Left ventricle myocardium inferior (tissue), 1 donor: ENCODE data around the gene DST. TPM values are rescaled to one million over a fixed set of nuclear protein-coding genes. Genes with fewer than 3 reads are reported as not detected.

ENCODE experiments used
- DNase-seq: peaks from one replicate; pipeline ENCODE4 v3.0.0-alpha.2; 2020
- H3K27ac ChIP-seq: fragments of 200-600 bp; replicated peaks from 2 replicates; pipeline ENCODE4 v1.8.0; 2021
- H3K27me3 ChIP-seq: fragments of 200-600 bp; 2 replicates; pipeline ENCODE4 v1.8.0; 2021; ENCODE audit warnings: low read depth
- H3K36me3 ChIP-seq: fragments of 200-600 bp; 2 replicates; pipeline ENCODE4 v1.8.0; 2021
- H3K4me1 ChIP-seq: fragments of 200-600 bp; 2 replicates; pipeline ENCODE4 v1.8.0; 2021
- H3K4me3 ChIP-seq: fragments of 200-600 bp; 2 replicates; pipeline ENCODE4 v1.8.0; 2021; ENCODE audit warnings: mild to moderate bottlenecking, moderate library complexity
- H3K9me3 ChIP-seq: fragments of 200-600 bp; replicated peaks from 2 replicates; pipeline ENCODE4 v1.8.0; 2021
- intact Hi-C: fragments of 100-400 bp; cut with micrococcal nuclease; formaldehyde crosslinking; loops from one replicate; pipeline ENCODE4 v1.11.0; 2022
- total RNA-seq: library from RNA; stranded (reverse); fragmentation: NEBNext Ultra II Directional; extraction: Animal tissue kit (Norgen Biotek cat#: 25700); gene quantifications from one replicate; pipeline ENCODE4 v1.2.1, GENCODE V29; 2021
- TF ChIP-seq, protein P1 (sequence below): fragments of 200-600 bp; IDR thresholded peaks from 2 replicates; pipeline ENCODE4 v1.8.0; 2021; ENCODE audit warnings: antibody characterized with exemption, mild to moderate bottlenecking, borderline replicate concordance
- donor health status: DM: no; HTN: yes; CAD: no; lungs with severe emphysema.

Gene DST
- total RNA-seq, 1 donor from 2014 or later: 331 TPM

DNA sequence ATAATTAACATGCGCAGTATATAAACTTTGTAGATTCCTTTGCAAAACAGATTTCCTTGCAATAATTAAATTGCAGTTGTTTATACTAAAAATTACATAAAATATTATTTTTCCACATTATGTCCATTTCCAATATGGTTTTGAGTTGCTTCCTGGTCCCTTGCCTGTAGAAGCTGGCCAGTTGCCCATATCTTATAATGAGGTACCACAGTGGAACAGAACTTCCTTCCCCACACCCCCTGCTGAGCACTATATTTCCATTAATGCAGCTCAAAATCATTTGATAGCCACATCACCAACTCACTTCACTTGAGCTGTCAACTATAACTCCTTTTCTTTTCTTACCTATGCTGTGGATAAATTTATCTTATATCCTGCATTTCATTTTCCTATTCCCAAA, 194.6 kb downstream of the DST start:
- Histone ChIP-seq H3K27ac (no peak overlapping the region), H3K4me1 (peaks cover 57% of the 10 kb centered on the region), H3K27me3 (no peaks in the 10 kb centered on the region), H3K9me3 (no peaks in the 10 kb centered on the region), H3K4me3 (no peak overlapping the region), H3K36me3 (no peaks in the 10 kb centered on the region)
- no peak for DNase-seq
- intact Hi-C loops: no loop called here
- TF ChIP-seq, protein P1, sequence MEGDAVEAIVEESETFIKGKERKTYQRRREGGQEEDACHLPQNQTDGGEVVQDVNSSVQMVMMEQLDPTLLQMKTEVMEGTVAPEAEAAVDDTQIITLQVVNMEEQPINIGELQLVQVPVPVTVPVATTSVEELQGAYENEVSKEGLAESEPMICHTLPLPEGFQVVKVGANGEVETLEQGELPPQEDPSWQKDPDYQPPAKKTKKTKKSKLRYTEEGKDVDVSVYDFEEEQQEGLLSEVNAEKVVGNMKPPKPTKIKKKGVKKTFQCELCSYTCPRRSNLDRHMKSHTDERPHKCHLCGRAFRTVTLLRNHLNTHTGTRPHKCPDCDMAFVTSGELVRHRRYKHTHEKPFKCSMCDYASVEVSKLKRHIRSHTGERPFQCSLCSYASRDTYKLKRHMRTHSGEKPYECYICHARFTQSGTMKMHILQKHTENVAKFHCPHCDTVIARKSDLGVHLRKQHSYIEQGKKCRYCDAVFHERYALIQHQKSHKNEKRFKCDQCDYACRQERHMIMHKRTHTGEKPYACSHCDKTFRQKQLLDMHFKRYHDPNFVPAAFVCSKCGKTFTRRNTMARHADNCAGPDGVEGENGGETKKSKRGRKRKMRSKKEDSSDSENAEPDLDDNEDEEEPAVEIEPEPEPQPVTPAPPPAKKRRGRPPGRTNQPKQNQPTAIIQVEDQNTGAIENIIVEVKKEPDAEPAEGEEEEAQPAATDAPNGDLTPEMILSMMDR: no peak

DNA sequence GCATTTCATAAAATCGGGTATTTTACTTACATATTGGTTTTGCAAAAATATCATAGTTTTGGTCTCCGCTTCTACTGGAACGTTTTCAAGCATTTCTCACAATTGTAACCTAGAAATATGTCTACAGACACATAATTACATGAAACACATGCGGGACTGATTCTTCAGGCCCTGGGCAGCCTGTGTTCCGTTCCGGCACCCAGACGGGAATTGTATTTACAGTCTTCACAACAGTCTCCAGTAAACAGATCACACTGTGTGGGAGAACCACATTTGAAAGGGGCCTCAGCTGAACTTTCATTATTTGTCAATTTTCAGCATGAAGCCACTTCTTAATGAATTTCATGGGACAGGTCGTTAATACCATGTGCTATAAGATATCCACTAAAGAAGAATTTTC, 196.9 kb downstream of the DST start:
- Histone ChIP-seq H3K27me3 (no peaks in the 10 kb centered on the region), H3K9me3 (no peaks in the 10 kb centered on the region), H3K4me1 (peaks cover 44% of the 10 kb centered on the region), H3K27ac (peak overlapping the region; percentile 60), H3K36me3 (no peaks in the 10 kb centered on the region), H3K4me3 (no peak overlapping the region)
- TF ChIP-seq, protein P1: no peak
- intact Hi-C loops: no loop called here
- DNase-seq: no peak

DNA sequence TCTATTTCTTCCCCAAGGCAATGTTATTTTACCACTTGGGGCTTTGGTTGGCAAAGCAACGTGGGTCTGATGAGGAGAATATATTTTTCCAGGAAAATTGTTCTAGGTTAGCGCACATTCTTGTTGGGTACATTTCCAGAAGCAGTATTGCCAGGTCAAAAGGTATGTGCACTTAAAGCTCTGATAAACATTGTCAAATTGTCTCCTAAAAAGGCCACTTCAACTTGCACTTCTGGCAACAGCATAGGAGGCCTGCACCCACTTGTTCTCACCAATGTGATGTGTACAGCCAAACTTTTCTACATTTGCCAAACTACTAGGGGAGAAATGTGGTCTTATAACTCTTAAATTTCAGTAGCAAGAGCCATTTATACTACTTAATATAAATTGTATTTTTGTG, 197.8 kb downstream of the DST start:
- no peak for DNase-seq
- peaks cover 35% of the 10 kb centered on the region for H3K4me1 ChIP-seq
- no peak overlapping the region for H3K4me3 ChIP-seq
- no peaks in the 10 kb centered on the region for H3K27me3 ChIP-seq
- TF ChIP-seq, protein P1: no peak
- H3K9me3 ChIP-seq: peaks cover 4% of the 10 kb centered on the region
- no peaks in the 10 kb centered on the region for H3K36me3 ChIP-seq
- intact Hi-C loops: no loop called here
- peak overlapping the region; percentile 60 for H3K27ac ChIP-seq

DNA sequence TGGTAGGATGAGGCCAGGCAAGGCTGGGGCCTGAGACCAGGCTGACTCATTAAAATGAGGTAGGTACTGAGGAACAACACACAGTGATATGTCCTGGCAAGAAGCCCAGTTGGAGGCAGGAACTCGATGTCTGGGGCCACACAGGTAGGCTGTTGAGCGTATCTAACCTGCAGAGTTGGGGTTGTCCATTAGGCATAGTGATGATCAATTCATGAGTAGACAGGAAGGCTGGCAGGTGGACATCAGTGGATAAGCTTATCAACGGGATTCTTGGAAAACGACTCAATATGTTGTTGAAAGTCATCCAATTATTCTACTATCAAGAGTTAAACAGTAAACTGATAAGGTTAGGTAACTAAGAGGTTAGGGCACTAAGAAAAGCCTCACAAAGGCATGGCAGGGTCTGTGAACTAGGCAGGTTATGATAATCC, 202.1 kb downstream of the DST start:
- no peak for DNase-seq
- Histone ChIP-seq H3K4me1 (peaks cover 11% of the 10 kb centered on the region), H3K27me3 (no peaks in the 10 kb centered on the region), H3K36me3 (no peaks in the 10 kb centered on the region), H3K4me3 (no peak overlapping the region), H3K27ac (no peak overlapping the region), H3K9me3 (peaks cover 10% of the 10 kb centered on the region)
- intact Hi-C loops: no loop called here
- TF ChIP-seq, protein P1: no peak

DNA sequence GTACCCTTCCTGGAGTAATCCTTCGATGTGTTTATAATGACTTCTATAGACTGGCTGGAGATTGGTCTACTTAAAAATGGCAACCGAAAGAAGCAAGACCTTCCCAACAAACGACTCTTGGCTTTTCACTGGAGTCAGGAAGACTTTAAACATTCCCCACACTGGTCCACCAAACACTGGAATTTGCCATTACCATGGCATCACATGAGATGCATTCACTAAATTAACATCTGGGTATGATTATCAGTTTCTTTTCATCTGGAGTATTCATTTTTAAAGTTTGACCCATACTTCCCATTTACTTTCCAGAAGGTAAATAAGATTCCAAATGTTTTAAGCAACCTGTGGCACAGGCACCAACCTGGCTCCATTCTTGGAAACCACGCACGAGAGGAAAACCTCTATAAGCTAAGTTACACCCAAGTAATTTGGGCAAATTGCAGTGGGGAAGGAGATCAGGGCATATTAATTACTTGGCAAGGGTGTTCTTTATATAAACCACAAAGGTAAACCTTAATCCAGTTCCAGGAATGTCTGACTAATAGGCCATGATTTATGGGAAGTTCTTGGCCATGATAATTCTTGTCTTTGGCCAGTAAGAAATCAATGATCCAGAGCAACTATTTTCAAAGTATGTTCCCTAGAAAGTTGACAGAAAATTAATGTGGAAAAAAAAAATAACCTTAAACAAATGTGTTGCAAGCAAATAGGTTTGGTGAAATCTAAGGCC, 205.4 kb downstream of the DST start:
- Histone ChIP-seq H3K27me3 (no peaks in the 10 kb centered on the region), H3K4me1 (no peaks in the 10 kb centered on the region), H3K27ac (no peak overlapping the region), H3K36me3 (no peaks in the 10 kb centered on the region), H3K9me3 (peaks cover 18% of the 10 kb centered on the region), H3K4me3 (no peak overlapping the region)
- no peak for DNase-seq
- TF ChIP-seq, protein P1: no peak
- intact Hi-C loops: no loop called here
